ENCODE data around the gene RHOU.

Gene RHOU

DNA sequence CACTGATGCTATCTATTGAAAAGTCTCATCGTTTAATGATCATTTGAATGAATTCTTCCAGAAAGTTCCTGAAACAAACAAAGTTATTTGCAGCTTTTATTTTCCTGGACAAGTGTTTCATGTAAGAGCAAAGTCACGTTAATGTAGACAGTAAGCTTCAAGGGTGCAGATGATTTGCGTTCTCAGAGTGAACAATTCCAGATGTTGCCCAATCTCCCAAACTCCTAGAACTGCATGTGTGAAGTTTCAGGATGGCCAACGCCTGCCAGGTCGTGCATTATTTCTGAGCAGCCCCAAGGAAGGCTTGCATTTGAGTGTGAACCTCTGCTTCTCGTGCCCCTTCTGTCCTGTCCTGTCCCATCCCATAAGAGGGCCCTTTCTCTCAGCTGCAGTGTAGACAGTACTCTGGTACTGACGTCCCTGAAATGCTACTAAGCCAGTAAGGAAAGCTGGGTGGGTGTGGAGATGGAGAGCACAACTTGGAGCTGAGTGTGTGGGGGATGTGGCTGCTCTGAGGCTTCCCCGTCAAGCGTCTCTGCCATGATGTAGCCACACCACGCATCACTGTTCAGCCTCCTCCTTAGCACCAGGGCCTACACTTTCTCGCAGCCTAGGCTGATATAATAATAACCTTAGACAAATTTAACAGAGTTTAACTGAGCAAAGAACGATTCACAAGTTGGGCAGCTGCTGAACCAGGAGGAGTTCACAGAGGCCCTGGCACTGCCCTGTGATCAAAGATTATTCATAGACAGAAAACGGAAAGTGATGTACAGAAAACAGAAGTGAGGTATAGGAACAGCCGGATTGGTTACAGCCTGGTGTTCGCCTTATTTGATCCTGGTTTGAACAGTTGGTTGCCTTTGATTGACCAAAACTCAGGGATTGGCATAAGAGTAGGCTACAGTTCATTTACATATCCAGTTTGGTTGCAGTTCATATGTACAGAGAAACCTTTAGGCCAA lies 50.4 kb downstream of the RHOU start:
- DNase-seq: no peak

- DNase-seq: no peak
These were observed 51.3 kb downstream of the RHOU start for GRCh38 chr1:228786361-228787129.

- no peak for DNase-seq
These were observed 56.5 kb downstream of the RHOU start for GRCh38 chr1:228791791-228792190.

DNA sequence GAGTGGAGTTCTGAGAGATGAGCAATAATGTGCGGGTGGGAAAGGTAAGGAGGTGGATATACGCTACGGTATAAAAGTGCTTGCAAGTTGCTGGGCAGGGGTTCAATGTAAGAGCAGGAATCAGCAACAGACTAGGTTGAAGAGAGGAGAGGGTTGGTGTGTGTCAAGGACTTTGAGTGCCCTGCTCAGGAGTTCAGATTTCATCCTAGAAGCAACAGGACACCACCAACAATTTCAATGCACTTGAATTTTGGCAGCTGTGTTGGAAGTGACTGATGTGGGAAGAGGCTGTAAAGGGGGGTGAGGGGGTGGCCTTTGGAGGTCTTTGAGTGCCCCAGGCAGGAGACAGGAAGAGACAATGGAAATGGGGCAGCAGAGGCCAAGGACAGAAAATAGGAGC lies 57.3 kb downstream of the RHOU start:
- DNase-seq: no peak

GRCh38 chr1:228793032-228793431 lies 57.8 kb downstream of the RHOU start:
- no peak for DNase-seq

DNA sequence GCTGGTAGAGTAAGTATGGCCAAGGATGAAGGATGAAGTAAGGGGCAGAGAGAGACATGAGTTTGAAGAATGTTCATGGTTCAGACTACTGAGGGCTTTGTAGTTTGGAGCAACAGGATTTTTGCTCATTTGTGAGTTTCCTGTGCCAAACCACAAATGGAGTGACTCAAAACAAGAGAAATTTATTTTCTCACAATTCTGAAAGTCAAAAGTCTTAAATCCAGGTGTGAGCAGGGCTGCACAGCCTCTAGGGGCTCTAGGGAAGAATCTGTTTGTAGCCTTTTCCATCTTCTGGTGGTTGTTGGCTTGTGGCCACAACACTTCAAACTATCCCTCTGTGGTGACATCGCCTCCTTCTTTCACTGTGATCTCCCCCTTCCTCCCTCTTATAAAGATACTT lies 58.9 kb downstream of the RHOU start:
- DNase-seq: no peak

DNA sequence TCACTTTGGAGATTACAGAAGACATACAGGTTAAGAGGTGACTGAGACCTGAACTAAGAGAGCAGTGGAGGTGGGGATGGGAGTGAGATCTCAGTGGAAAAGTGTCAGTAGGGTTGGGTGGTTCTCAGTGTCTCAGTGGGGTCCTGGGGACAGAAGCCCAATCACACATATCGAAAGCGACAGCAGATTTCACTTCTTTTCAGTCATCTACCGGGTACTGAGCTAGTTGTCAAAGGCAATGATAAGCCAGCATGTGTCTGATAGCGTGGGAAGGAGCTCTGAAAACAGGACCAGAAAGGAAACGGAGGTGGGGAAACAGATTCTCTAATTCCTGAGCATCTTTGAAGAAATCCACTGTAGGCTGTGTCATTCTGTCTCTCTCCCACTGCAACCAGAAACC lies 59.5 kb downstream of the RHOU start:
- no peak for DNase-seq

GRCh38 chr1:228795596-228795995 lies 60.3 kb downstream of the RHOU start:
- DNase-seq: no peak

Measured in 8988T (cell line).